H54 (cell line): ENCODE measurements around the gene C1orf52.

Experiments
- DNase-seq: peaks from one replicate; pipeline ENCODE4 v3.0.0; 2011; ENCODE audit warnings: low spot score, mixed read lengths; ENCODE audit not compliant: insufficient read length
- FAIRE-seq: peaks from 3 replicates; lab custom pipeline; 2011; peaks lifted over from hg19 to GRCh38; lab: Jason Lieb, UNC
- POLR2A ChIP-seq: IDR thresholded peaks from 2 replicates; pipeline ENCODE4 v1.6.1; 2011; ENCODE audit warnings: low read depth, mild to moderate bottlenecking, low read length

The C1orf52 gene

DNA sequence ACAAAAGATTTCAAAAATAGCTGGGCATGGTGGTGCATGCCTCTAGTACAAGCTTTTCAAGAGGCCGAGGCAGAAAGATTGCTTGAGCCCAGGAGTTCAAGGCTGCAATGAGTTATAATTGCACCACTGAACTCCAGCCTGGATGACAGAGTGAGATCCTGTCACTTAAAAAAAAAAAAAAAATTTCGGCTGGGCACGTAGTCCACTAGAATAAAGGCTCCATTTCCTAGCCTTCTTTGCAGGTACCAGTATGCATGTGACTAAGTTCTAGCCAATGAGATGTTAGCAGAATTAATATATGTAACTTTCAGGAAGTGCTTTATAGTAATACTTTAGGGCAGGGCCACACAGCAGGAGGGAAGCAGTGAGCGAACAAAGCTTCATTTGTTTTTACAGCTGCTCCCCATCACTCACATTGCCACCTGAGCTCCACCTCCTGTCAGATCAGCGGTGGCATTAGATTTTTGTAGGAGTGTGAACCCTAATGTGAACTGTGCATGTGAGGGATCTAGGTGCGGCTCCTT lies 29.8 kb downstream of the C1orf52 start:
- TF ChIP-seq POLR2A = no peak
- DNase-seq (no peak), FAIRE-seq (peak; percentile 69)

GRCh38 chr1:85228972-85229371 lies 30.5 kb downstream of the C1orf52 start:
- DNase-seq = no peak
- TF ChIP-seq POLR2A = no peak
- no peak for FAIRE-seq

GRCh38 chr1:85225624-85226380 lies 33.7 kb downstream of the C1orf52 start:
- DNase-seq = no peak

DNA sequence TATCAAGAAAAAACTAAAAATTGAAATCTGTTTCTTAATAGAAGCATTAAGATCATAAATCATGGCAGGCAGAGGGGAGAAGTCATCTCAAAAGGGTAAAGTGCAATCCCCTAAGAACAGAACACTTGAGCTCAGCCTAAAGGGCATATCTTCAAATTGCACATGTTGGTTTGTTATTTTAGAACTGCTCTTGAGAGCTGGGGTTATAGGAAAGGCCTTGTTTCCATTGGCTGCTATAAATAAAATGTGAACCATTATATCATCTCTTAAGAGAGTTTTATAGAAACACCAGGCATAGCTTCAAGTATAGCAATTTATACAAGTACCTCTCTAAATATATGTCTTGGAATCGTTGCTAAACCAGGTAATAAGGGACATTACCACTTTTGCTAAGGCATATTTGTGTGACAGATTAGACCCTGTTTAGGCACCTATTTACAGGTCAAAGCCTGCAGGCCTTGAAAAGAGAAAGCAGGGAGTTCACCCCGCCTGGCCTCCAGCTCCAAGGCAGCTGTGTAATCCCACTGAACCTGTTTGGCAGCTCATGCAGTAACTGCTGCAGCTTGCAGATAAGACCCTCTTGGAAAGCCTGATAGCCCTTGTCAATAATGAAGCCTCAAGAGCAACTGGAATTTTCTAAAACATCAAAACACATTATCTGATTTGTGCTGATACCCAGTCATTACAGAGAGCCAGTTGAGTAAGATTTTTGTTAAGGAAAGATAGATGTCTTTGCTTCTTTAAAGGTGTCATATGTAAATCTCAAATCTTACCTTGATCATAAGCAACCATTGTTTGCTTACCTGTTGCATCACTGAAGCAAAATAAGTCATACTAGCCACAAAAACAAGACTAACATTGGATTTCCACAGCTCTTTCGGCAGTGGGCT lies 34.5 kb downstream of the C1orf52 start:
- FAIRE-seq = no peak
- DNase-seq = no peak
- no peak for TF ChIP-seq POLR2A

More at GRCh38 chr1:85225624-85226380, 33.7 kb downstream of the C1orf52 start:
- FAIRE-seq = no peak
- TF ChIP-seq POLR2A = no peak

- DNase-seq (no peak), FAIRE-seq (no peak)
- TF ChIP-seq POLR2A = no peak
Measured at GRCh38 chr1:85224295-85224694, 35.2 kb downstream of the C1orf52 start.

DNA sequence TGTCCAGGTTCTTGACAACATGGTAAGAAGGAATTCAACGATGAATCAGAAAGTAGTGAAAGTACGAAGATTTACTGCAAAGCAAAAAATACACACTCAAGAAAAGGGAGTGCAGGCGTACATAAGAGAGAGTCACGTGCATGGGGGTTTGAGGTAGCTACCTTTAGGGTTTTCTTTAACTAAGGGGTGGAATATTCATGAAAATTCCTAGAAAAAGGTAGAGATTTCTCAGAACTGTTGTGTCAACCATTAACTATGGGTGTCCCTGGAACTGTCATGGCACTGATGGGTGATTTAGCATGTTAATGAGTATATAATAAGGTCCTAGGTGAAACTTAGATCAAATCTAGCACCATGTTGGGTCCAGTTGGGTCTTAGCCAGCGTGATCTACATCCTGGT lies 36.1 kb downstream of the C1orf52 start:
- no peak for TF ChIP-seq POLR2A
- no peak for FAIRE-seq
- DNase-seq = no peak

DNA sequence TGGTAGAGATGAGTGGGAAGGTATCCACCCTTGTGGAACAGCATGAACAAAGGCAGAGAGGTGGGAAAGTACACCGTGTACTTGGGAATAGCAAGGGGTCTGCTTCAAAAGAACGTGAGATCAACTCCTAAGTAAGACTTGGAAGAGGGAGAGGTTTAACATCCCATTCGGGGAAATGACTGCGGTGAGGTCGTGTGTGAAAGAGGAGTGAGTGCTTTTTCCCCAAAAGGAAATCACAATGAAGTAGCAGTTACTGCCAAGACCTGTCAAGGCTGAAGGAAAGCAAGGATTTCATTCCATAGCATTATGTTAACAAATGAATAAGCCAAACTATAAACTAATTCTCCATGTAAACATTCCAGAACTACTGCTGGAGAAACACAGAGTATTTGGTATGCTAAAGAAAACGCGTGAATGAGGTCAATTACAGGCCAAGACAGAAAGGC lies 38.7 kb downstream of the C1orf52 start:
- no peak for TF ChIP-seq POLR2A

DNA sequence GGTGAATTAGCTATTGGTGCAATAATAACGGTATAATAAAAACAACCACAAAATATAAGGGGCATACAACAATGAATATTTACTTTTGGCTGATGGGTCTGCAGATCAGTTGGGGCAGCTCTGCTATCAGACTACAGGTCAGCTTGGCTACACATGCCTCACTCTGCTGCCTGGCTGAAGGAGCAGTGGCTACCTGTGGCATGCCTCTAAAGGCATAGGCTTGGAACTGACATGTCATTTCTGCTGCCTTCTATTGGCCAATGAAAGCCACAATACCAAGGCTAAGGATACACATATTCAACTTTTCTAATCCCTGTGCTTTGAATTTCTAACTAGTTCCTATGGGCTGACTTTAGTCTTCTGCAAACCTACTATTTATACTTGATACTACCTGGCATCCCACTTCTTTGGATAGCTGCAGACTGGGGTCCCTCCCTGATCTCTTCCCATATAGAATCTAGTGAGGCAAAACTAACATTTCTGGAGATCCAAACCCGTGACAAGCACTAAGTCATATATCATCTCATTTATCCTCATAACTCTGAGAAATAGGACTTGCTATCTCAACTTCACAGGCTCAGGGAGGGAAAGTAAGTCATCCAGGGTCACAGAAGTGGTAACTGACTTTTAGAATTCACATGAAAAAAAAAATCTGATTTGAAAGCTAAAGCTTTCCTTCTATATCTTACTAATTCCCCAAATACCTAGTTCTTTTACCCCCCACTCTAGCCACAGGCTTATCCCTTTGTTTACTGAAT lies 39.4 kb downstream of the C1orf52 start:
- DNase-seq (no peak), FAIRE-seq (no peak)
- TF ChIP-seq POLR2A = no peak

More for the DNA sequence above, 38.7 kb downstream of the C1orf52 start:
- DNase-seq = no peak
- FAIRE-seq = peak; percentile 45

GRCh38 chr1:85216697-85217096 lies 42.8 kb downstream of the C1orf52 start:
- FAIRE-seq (no peak), DNase-seq (no peak)
- TF ChIP-seq POLR2A = no peak

DNA sequence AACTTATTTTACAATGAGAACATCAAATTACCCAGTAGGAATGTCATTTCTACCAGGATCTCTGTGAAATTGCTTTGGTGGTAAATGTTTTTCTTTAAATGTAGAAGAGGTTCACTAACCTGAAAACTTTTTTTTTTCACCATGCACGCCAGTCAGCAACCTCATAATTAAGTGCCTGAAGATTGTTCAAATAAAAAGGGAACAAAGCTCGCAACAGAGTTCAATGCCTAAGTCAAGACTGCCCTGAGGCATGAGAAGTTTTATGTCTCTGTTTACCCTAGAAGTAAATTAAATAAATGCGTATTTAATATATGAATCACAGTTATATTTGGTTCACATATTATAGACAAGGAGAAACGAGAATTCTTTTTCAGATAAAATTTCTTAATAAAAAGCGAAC lies 44.8 kb downstream of the C1orf52 start:
- TF ChIP-seq POLR2A = no peak
- DNase-seq (no peak), FAIRE-seq (no peak)

GRCh38 chr1:85208488-85208887 lies 51.0 kb downstream of the C1orf52 start:
- FAIRE-seq = no peak
- DNase-seq = no peak
- no peak for TF ChIP-seq POLR2A

- no peak for DNase-seq
- no peak for FAIRE-seq
- no peak for TF ChIP-seq POLR2A
Measured at GRCh38 chr1:85203573-85204171, 55.8 kb downstream of the C1orf52 start.

- DNase-seq = no peak
- FAIRE-seq = no peak
- TF ChIP-seq POLR2A = no peak
Measured at GRCh38 chr1:85202864-85203255, 56.6 kb downstream of the C1orf52 start.
